ENCODE measurements around the gene NCOA1.

DNA sequence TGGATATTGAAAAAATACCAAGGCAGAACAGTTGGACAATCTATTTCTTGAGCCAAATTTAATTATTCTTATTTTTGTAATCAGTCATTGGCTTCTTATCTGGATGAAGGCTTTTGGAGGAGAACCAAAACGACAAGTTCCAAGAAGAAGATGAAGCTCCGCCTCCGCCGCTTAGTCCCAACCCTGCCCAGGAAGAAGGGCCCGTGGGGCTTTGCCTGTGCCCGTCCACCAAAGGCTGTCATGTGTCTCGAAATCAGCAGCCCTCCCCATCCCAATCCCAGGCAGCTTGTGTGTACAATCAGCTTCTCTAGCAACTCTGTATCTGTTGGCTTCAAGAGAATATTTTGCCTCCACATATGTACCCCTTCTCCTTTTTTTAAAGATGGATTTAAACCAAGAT is 277.5 kb downstream of the NCOA1 start:
- TF ChIP-seq, protein P1, sequence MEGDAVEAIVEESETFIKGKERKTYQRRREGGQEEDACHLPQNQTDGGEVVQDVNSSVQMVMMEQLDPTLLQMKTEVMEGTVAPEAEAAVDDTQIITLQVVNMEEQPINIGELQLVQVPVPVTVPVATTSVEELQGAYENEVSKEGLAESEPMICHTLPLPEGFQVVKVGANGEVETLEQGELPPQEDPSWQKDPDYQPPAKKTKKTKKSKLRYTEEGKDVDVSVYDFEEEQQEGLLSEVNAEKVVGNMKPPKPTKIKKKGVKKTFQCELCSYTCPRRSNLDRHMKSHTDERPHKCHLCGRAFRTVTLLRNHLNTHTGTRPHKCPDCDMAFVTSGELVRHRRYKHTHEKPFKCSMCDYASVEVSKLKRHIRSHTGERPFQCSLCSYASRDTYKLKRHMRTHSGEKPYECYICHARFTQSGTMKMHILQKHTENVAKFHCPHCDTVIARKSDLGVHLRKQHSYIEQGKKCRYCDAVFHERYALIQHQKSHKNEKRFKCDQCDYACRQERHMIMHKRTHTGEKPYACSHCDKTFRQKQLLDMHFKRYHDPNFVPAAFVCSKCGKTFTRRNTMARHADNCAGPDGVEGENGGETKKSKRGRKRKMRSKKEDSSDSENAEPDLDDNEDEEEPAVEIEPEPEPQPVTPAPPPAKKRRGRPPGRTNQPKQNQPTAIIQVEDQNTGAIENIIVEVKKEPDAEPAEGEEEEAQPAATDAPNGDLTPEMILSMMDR (IDR thresholded peaks at IDR 0.05; ENCODE audit: poor library complexity): no peak
- no peak for TF ChIP-seq EZH2 (IDR thresholded peaks at IDR 0.05; ENCODE audit: borderline replicate concordance)
